Gastrocnemius medialis (tissue), 4 donors: Measurements from ENCODE around the gene METTL16. TPM values are rescaled to one million over a fixed set of nuclear protein-coding genes. Genes with fewer than 3 reads are reported as not detected.
"Not testable (repeated sequence)": the region's sequence is repeated elsewhere in the genome, so short reads cannot be mapped to it uniquely, and the experiment has no call there.

Experiments used
- ATAC-seq, 2 donors: fragments of 150-250 bp; one replicate each; pipeline ENCODE4 v1.9.1; 2016
- DNase-seq, 2 donors: peaks; one replicate each; pipeline ENCODE4 v3.0.0-alpha.2; 2019
- H3K27ac ChIP-seq, 4 donors: fragments of 200-600 bp; sonication (generic); 1 replicate in 1 of 4; 2 replicates in 3 of 4; pipeline ENCODE4 v1.5.1; 2016 to 2018; ENCODE audit warnings: mild to moderate bottlenecking in 2 of 4, moderate library complexity in 1 of 4
- H3K27me3 ChIP-seq, 3 donors: fragments of 200-600 bp; sonication (generic) in 2 of 3; 1 replicate in 1 of 3; 2 replicates in 2 of 3; pipeline versions ENCODE4 v1.5.1 to v1.6.0; 2016 to 2019; ENCODE audit warnings: mild to moderate bottlenecking in 1 of 3, moderate library complexity in 1 of 3
- H3K36me3 ChIP-seq, 2 donors: fragments of 200-600 bp; sonication (generic) in 1 of 2; one replicate each; pipeline ENCODE4 v1.5.1; 2017 to 2018
- H3K4me1 ChIP-seq, 2 donors: fragments of 200-600 bp; sonication (generic) in 1 of 2; one replicate each; pipeline ENCODE4 v1.5.1; 2016 to 2017; ENCODE audit warnings: mild to moderate bottlenecking in 2 of 2
- H3K4me3 ChIP-seq, 4 donors: fragments of 200-600 bp; sonication (generic) in 3 of 4; 1 replicate in 1 of 4; 2 replicates in 3 of 4; pipeline ENCODE4 v1.5.1; 2016 to 2019; ENCODE audit warnings: mild to moderate bottlenecking in 2 of 4
- H3K9me3 ChIP-seq, 3 donors: fragments of 200-600 bp; sonication (generic) in 2 of 3; 1 replicate in 1 of 3; 2 replicates in 2 of 3; pipeline ENCODE4 v1.5.1; 2016 to 2019
- POLR2A ChIP-seq, 2 donors: fragments of 450-650 bp; IDR thresholded peaks; one replicate each; pipeline ENCODE4 v1.6.1; 2017; ENCODE audit warnings: antibody characterized with exemption in 2 of 2, mild to moderate bottlenecking in 2 of 2, moderate library complexity in 2 of 2
- in situ Hi-C, 4 donors: fragments of 200-750 bp; cut with MboI; loops; one replicate each; pipeline versions ENCODE4 v1.15.0 to v1.8.0; 2017; ENCODE audit warnings: low sequenced_read_pairs in 4 of 4
- intact Hi-C: fragments of 100-400 bp; cut with DNase I; formaldehyde crosslinking; loops from one replicate; pipeline ENCODE4 v1.15.1; 2023; ENCODE audit warnings: low total_unique reads
- total RNA-seq, 4 donors: library from RNA; depleted of rRNA; stranded (reverse); fragments of >200 nt; gene quantifications; one replicate each; pipeline versions ENCODE4 v1.1.0 to v1.2.3, GENCODE V29; 2016
- TF ChIP-seq, protein P1 (sequence below), 5 experiments: fragments of 450-650 bp in 3 of 5; fragments of 200-600 bp in 2 of 5; sonication (generic) in 2 of 5; IDR thresholded peaks in 4 of 5; conservative IDR thresholded peaks in 1 of 5; 1 replicate in 4 of 5; 2 replicates in 1 of 5; pipeline ENCODE4 v1.5.1; 2016 to 2019; ENCODE audit warnings: antibody characterized with exemption in 5 of 5, mild to moderate bottlenecking in 3 of 5, moderate library complexity in 3 of 5

METTL16 gene
- total RNA-seq, 4 donors from 2014 or later, result 18.2 to 59.7 (median 25.4) TPM

DNA sequence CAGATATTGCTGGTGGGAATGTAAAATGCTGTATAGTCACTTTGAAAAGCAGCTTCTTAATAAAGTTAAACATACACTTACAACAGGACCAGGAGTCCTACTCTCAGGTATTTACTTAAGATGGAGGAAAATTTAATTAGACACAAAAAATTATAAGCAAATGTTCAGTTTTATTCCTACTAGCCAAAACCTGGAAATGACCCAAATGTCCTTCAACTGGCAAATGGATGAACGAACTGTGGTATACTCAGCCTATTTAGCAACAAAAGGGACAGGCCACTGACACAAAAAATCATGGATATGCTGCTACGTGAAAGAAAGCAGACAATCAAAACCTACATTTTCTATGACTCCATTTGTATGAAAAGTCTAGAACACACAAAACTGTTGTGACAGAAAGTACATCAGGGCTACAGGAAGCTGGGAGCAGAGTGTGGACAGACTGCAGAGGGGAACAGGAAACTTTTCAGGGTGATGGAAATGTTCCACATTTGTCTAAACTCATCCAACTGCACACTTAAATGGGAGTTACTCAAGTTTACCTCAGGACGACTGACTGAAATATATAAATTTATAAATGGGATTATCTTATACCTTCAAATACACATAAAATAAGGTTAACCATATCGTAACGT lies 61.6 kb downstream of the METTL16 start:
- H3K36me3 ChIP-seq, result no peaks in the 10 kb centered on the region
- H3K27ac ChIP-seq, result no peak overlapping the region
- TF ChIP-seq, protein P1, sequence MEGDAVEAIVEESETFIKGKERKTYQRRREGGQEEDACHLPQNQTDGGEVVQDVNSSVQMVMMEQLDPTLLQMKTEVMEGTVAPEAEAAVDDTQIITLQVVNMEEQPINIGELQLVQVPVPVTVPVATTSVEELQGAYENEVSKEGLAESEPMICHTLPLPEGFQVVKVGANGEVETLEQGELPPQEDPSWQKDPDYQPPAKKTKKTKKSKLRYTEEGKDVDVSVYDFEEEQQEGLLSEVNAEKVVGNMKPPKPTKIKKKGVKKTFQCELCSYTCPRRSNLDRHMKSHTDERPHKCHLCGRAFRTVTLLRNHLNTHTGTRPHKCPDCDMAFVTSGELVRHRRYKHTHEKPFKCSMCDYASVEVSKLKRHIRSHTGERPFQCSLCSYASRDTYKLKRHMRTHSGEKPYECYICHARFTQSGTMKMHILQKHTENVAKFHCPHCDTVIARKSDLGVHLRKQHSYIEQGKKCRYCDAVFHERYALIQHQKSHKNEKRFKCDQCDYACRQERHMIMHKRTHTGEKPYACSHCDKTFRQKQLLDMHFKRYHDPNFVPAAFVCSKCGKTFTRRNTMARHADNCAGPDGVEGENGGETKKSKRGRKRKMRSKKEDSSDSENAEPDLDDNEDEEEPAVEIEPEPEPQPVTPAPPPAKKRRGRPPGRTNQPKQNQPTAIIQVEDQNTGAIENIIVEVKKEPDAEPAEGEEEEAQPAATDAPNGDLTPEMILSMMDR (IDR thresholded peaks at IDR 0.05 in 4 of 5, conservative IDR thresholded peaks at IDR 0.05 in 1 of 5), result no peak
- TF ChIP-seq POLR2A (IDR thresholded peaks at IDR 0.05), result no peak
- intact Hi-C loops (no loop called here), in situ Hi-C loops (no loop called here)
- no peak overlapping the region for H3K4me3 ChIP-seq
- no peaks in the 10 kb centered on the region for H3K4me1 ChIP-seq
- H3K9me3 ChIP-seq, result no peaks in the 10 kb centered on the region
- no peaks in the 10 kb centered on the region for H3K27me3 ChIP-seq
- DNase-seq (no peak), ATAC-seq (no peak)

DNA sequence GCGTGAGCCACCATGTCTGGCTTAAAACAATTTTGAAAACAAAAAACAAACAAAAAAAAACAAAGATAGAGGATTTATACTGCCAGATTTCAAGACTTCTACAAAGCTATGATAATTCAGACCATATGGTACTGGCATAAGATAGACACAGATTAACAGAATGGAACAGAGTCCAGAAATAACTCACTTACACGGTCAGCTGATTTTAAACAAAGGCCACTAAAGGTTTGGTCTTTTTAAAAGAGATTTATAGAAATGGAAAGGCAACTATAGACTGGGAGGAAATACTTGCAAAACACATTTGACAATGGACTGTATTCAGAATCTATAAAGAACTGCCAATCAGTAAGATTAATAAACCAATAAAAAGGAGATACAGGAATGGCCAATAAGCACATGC lies 62.2 kb downstream of the METTL16 start:
- intact Hi-C loops, result no loop called here
- Histone ChIP-seq H3K9me3 (no peaks in the 10 kb centered on the region), H3K27me3 (no peaks in the 10 kb centered on the region), H3K27ac (no peak overlapping the region), H3K36me3 (no peaks in the 10 kb centered on the region), H3K4me3 (no peak overlapping the region), H3K4me1 (no peaks in the 10 kb centered on the region)
- no peak for ATAC-seq
- TF ChIP-seq, protein P1 (IDR thresholded peaks at IDR 0.05 in 4 of 5, conservative IDR thresholded peaks at IDR 0.05 in 1 of 5), result no peak
- no peak for TF ChIP-seq POLR2A (IDR thresholded peaks at IDR 0.05)
- DNase-seq, result no peak
- in situ Hi-C loops, result no loop called here

- DNase-seq, ATAC-seq, H3K36me3 ChIP-seq, H3K4me3 ChIP-seq, H3K27me3 ChIP-seq, H3K27ac ChIP-seq, in situ Hi-C loops, H3K9me3 ChIP-seq, intact Hi-C loops, H3K4me1 ChIP-seq: not testable (repeated sequence)
Observed at GRCh38 chr17:2447479-2447878, 64.2 kb downstream of the METTL16 start.

DNA sequence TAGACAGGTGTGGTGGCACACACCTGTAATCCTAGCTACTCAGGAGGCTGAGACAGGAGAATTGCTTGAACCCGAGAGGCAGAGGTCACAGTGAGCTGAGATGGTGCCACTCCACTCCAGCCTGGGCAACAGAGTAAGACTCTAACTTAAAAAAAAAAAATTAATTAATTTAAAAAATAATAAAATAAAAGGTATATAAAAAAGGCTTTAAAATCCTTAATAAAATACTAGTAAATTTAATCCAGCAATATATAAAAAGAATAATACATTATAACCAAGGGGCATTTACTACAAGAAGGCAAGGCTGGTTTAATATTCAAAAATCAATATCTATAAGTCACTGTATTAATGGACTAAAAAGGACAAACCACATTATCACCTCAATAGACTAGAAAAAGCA lies 66.0 kb downstream of the METTL16 start:
- Histone ChIP-seq H3K9me3 (no peaks in the 10 kb centered on the region), H3K27me3 (no peaks in the 10 kb centered on the region), H3K4me1 (no peaks in the 10 kb centered on the region), H3K27ac (no peak overlapping the region), H3K4me3 (no peak overlapping the region), H3K36me3 (peaks cover 0 to 5% of the 10 kb centered on the region in 2 donors)
- no peak for ATAC-seq
- no peak for DNase-seq
- no peak for TF ChIP-seq POLR2A (IDR thresholded peaks at IDR 0.05)
- TF ChIP-seq, protein P1 (IDR thresholded peaks at IDR 0.05 in 4 of 5, conservative IDR thresholded peaks at IDR 0.05 in 1 of 5), result no peak
- in situ Hi-C loops, result no loop called here
- intact Hi-C loops, result no loop called here

GRCh38 chr17:2444382-2444781 lies 67.3 kb downstream of the METTL16 start:
- intact Hi-C loops (no loop called here), in situ Hi-C loops (no loop called here)
- Histone ChIP-seq H3K9me3 (no peaks in the 10 kb centered on the region), H3K4me3 (no peak overlapping the region), H3K27ac (no peak overlapping the region), H3K36me3 (peaks cover 0 to 8% of the 10 kb centered on the region in 2 donors), H3K4me1 (no peaks in the 10 kb centered on the region), H3K27me3 (no peaks in the 10 kb centered on the region)
- no peak for TF ChIP-seq POLR2A (IDR thresholded peaks at IDR 0.05)
- TF ChIP-seq, protein P1 (IDR thresholded peaks at IDR 0.05 in 4 of 5, conservative IDR thresholded peaks at IDR 0.05 in 1 of 5), result no peak
- ATAC-seq, result no peak
- DNase-seq, result no peak
